Type B pancreatic cell (in vitro differentiated cells): ENCODE measurements around the gene ADGRB3. TPM values are rescaled to one million over a fixed set of nuclear protein-coding genes. Genes with fewer than 3 reads are reported as not detected.

ENCODE experiments used
- DNase-seq: peaks from one replicate; pipeline ENCODE4 v3.0.0; 2021; ENCODE audit warnings: mixed read lengths; ENCODE audit not compliant: unreplicated experiment; ENCODE audit errors: extremely low spot score
- H3K27ac Mint-ChIP-seq: 2 replicates; pipeline ENCODE4 v1.8.0; 2021; ENCODE audit warnings: mild to moderate bottlenecking, mixed read lengths
- H3K27me3 Mint-ChIP-seq: 2 replicates; pipeline ENCODE4 v1.8.0; 2021; ENCODE audit warnings: mixed read lengths
- H3K36me3 Mint-ChIP-seq: 2 replicates; pipeline ENCODE4 v1.8.0; 2021; ENCODE audit warnings: mixed read lengths
- H3K4me1 Mint-ChIP-seq: one replicate; pipeline ENCODE4 v1.8.0; 2021; ENCODE audit warnings: mixed read lengths; ENCODE audit not compliant: unreplicated experiment
- H3K4me3 Mint-ChIP-seq: 2 replicates; pipeline ENCODE4 v1.8.0; 2021; ENCODE audit warnings: mild to moderate bottlenecking, mixed read lengths
- H3K9me3 Mint-ChIP-seq: 2 replicates; pipeline ENCODE4 v1.8.0; 2021; ENCODE audit warnings: mixed read lengths
- CTCF ChIP-seq: fragments of 200-600 bp; sonication (generic); conservative IDR thresholded peaks from 2 replicates; pipeline ENCODE4 v1.5.0; 2021; ENCODE audit warnings: antibody characterized with exemption, mild to moderate bottlenecking
- long read RNA-seq: library from polyadenylated mRNA; unstranded; transcript quantifications from one replicate; pipeline ENCODE4 v2.0.0, GENCODE V29; 2020
- total RNA-seq: library from RNA; stranded (reverse); gene quantifications from 2 replicates; pipeline ENCODE4 v1.2.1, GENCODE V29; 2021; ENCODE audit warnings: low replicate concordance

ADGRB3 gene
- 0.55 and 2.0 TPM in 2 replicates for total RNA-seq
- long read RNA-seq, result 0 reads

GRCh38 chr6:68634726-68635411 lies at the start of gene ADGRB3:
ADGRB3 (plus strand) TSS chr6:68635282; CDS start chr6:68638676, 3,394 bp downstream.
- peak within 1 kb of the TSS; percentile 76 for H3K27ac Mint-ChIP-seq
- no peaks in the 10 kb centered on the region for H3K36me3 Mint-ChIP-seq
- TF ChIP-seq CTCF, result peak; percentile 62
- DNase-seq, result peak; percentile 83
- H3K4me3 Mint-ChIP-seq, result peak within 1 kb of the TSS; percentile 92
- H3K9me3 Mint-ChIP-seq, result no peaks in the 10 kb centered on the region
- peaks cover 85% of the 10 kb centered on the region for H3K27me3 Mint-ChIP-seq
- peaks cover 18% of the 10 kb centered on the region for H3K4me1 Mint-ChIP-seq

- H3K36me3 Mint-ChIP-seq, result no peaks in the 10 kb centered on the region
- no peaks in the 10 kb centered on the region for H3K9me3 Mint-ChIP-seq
- TF ChIP-seq CTCF, result no peak
- no peak for DNase-seq
- no peaks in the 10 kb centered on the region for H3K4me1 Mint-ChIP-seq
- H3K4me3 Mint-ChIP-seq, result no peak overlapping the region
- H3K27me3 Mint-ChIP-seq, result no peaks in the 10 kb centered on the region
- H3K27ac Mint-ChIP-seq, result no peak overlapping the region
Observed at GRCh38 chr6:68593558-68593957, 41.5 kb upstream of the ADGRB3 start.

DNA sequence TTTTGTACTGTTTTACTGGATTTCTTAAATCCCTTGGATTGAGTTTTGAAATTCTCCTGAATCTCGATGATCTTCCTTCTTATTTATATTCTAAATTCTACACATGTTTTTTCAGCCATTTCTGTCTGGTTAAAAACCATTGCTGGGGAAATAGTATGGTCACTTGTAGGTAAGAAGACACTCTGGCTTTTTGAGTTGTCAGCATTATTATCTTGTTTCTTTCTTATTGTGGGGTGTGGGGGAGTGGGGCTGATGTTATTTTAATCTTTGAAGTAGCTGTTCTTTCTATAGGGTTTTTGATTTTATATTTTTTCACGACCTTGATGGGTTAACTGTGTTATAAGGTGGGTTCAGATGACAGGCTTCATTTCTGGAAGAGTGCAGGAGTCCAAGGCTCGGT lies 37.4 kb upstream of the ADGRB3 start:
- no peak for TF ChIP-seq CTCF
- H3K36me3 Mint-ChIP-seq, result no peaks in the 10 kb centered on the region
- no peaks in the 10 kb centered on the region for H3K9me3 Mint-ChIP-seq
- no peak for DNase-seq
- no peaks in the 10 kb centered on the region for H3K27me3 Mint-ChIP-seq
- H3K27ac Mint-ChIP-seq, result no peak overlapping the region
- H3K4me3 Mint-ChIP-seq, result no peak overlapping the region
- no peaks in the 10 kb centered on the region for H3K4me1 Mint-ChIP-seq

DNA sequence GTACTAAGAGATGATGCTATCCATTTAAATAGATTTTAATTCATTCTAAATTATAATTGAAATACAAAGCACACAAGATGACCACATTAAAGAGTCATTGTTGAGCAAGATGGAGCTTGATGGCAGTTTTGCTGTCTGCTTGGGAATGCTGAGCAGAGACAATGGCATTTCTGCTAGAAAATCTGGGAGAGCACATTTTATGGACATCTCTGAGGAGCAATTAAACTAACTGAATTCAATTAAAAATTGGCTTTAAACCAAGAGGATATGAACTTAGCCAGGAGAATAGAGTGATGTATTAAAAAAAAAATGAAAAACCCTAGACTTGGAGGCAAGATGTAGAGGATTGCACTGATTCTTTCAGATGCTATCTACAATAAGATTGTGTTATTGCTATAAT lies 19.1 kb upstream of the ADGRB3 start:
- DNase-seq, result no peak
- H3K36me3 Mint-ChIP-seq, result no peaks in the 10 kb centered on the region
- no peak overlapping the region for H3K27ac Mint-ChIP-seq
- no peak for TF ChIP-seq CTCF
- no peak overlapping the region for H3K4me3 Mint-ChIP-seq
- no peaks in the 10 kb centered on the region for H3K27me3 Mint-ChIP-seq
- no peaks in the 10 kb centered on the region for H3K9me3 Mint-ChIP-seq
- H3K4me1 Mint-ChIP-seq, result no peaks in the 10 kb centered on the region

DNA sequence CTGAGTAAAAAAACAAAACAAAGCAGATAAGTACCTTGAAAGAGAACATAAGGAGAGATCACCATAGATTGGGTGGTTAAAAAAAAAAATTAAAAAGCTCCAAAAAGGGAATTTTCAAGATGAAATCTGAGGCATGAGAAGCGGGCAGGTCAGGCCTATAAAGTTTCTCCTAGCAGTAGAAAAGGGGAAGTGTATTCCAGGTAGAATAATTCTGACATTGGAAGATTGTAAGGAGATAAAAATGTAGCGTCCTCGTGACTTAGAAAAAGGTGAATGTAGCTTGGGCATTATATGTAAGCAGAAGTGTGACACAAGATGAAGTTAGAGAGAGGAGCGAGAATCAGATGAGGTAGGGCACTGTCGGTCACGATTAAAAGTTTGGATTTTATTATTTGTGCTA lies 9.1 kb upstream of the ADGRB3 start:
- no peak for DNase-seq
- TF ChIP-seq CTCF, result no peak
- H3K9me3 Mint-ChIP-seq, result no peaks in the 10 kb centered on the region
- peaks cover 11% of the 10 kb centered on the region for H3K27me3 Mint-ChIP-seq
- no peak overlapping the region for H3K27ac Mint-ChIP-seq
- H3K4me1 Mint-ChIP-seq, result no peaks in the 10 kb centered on the region
- no peaks in the 10 kb centered on the region for H3K36me3 Mint-ChIP-seq
- no peak overlapping the region for H3K4me3 Mint-ChIP-seq
